ENCODE measurements around the gene ADAMTS6.
"Not testable (repeated sequence)": the region's sequence is repeated elsewhere in the genome, so short reads cannot be mapped to it uniquely, and the experiment has no call there.

Gene ADAMTS6

GRCh38 chr5:65327582-65327981 lies 154.1 kb downstream of the ADAMTS6 start:
- TF ChIP-seq CTCF (IDR thresholded peaks at IDR 0.05; ENCODE audit: low read depth, low read length, poor library complexity, severe bottlenecking) = no peak
- no peak for TF ChIP-seq EZH2phosphoT487 (IDR thresholded peaks at IDR 0.05; ENCODE audit: borderline replicate concordance, low read length)
- H3F3A ChIP-seq (ENCODE audit: control insufficient read depth, insufficient read depth) = no peaks in the 10 kb centered on the region
- no peaks in the 10 kb centered on the region for H3K36me3 ChIP-seq (ENCODE audit: control insufficient read depth, low read length)
- H3K4me2 ChIP-seq (ENCODE audit: low read length) = no peak overlapping the region
- H3K4me3 ChIP-seq (ENCODE audit: low read length) = no peak overlapping the region
- H3K9me3 ChIP-seq (ENCODE audit: control insufficient read depth, insufficient read depth, low read length) = no peaks in the 10 kb centered on the region
- H3K27me3 ChIP-seq (ENCODE audit: control insufficient read depth, low read length) = no peaks in the 10 kb centered on the region; the same call in 1 of the 2 replicates
- no peaks in the 10 kb centered on the region for H4K20me1 ChIP-seq (ENCODE audit: control insufficient read depth, insufficient read depth, low read depth, low read length)
- H3K79me2 ChIP-seq (ENCODE audit: control insufficient read depth, low read length) = no peaks in the 10 kb centered on the region
- no peak overlapping the region for H3K27ac ChIP-seq (ENCODE audit: low read depth, low read length)
- no peaks in the 10 kb centered on the region for H3K9me2 ChIP-seq (replicated peaks; ENCODE audit: control insufficient read depth, low read length)
- H3K4me1 ChIP-seq (ENCODE audit: control insufficient read depth, low read length) = no peaks in the 10 kb centered on the region

GRCh38 chr5:65326922-65327321 lies 154.8 kb downstream of the ADAMTS6 start:
- Histone ChIP-seq H3K4me1 (ENCODE audit: control insufficient read depth, low read length) (no peaks in the 10 kb centered on the region), H3K36me3 (ENCODE audit: control insufficient read depth, low read length) (no peaks in the 10 kb centered on the region), H3K9me2 (replicated peaks; ENCODE audit: control insufficient read depth, low read length) (no peaks in the 10 kb centered on the region), H3K79me2 (ENCODE audit: control insufficient read depth, low read length) (no peaks in the 10 kb centered on the region), H4K20me1 (ENCODE audit: control insufficient read depth, insufficient read depth, low read depth, low read length) (no peaks in the 10 kb centered on the region), H3F3A (ENCODE audit: control insufficient read depth, insufficient read depth) (no peaks in the 10 kb centered on the region), H3K27me3 (ENCODE audit: control insufficient read depth, low read length) (no peaks in the 10 kb centered on the region; the same call in 1 of the 2 replicates), H3K4me3 (ENCODE audit: low read length) (no peak overlapping the region), H3K27ac (ENCODE audit: low read depth, low read length) (no peak overlapping the region), H3K9me3 (ENCODE audit: control insufficient read depth, insufficient read depth, low read length) (no peaks in the 10 kb centered on the region), H3K4me2 (ENCODE audit: low read length) (no peak overlapping the region)
- no peak for TF ChIP-seq CTCF (IDR thresholded peaks at IDR 0.05; ENCODE audit: low read depth, low read length, poor library complexity, severe bottlenecking)
- TF ChIP-seq EZH2phosphoT487 (IDR thresholded peaks at IDR 0.05; ENCODE audit: borderline replicate concordance, low read length) = no peak

- H3K4me3 ChIP-seq (ENCODE audit: low read length) = no peak overlapping the region
- H4K20me1 ChIP-seq (ENCODE audit: control insufficient read depth, insufficient read depth, low read depth, low read length) = no peaks in the 10 kb centered on the region
- H3F3A ChIP-seq (ENCODE audit: control insufficient read depth, insufficient read depth) = no peaks in the 10 kb centered on the region
- no peaks in the 10 kb centered on the region for H3K79me2 ChIP-seq (ENCODE audit: control insufficient read depth, low read length)
- H3K27ac ChIP-seq (ENCODE audit: low read depth, low read length) = no peak overlapping the region
- H3K27me3 ChIP-seq (ENCODE audit: control insufficient read depth, low read length) = no peaks in the 10 kb centered on the region; the same call in 1 of the 2 replicates
- no peaks in the 10 kb centered on the region for H3K9me3 ChIP-seq (ENCODE audit: control insufficient read depth, insufficient read depth, low read length)
- no peaks in the 10 kb centered on the region for H3K9me2 ChIP-seq (replicated peaks; ENCODE audit: control insufficient read depth, low read length)
- TF ChIP-seq EZH2phosphoT487 (IDR thresholded peaks at IDR 0.05; ENCODE audit: borderline replicate concordance, low read length) (no peak), CTCF (IDR thresholded peaks at IDR 0.05; ENCODE audit: low read depth, low read length, poor library complexity, severe bottlenecking) (no peak)
- H3K4me1 ChIP-seq (ENCODE audit: control insufficient read depth, low read length) = no peaks in the 10 kb centered on the region
- no peak overlapping the region for H3K4me2 ChIP-seq (ENCODE audit: low read length)
- no peaks in the 10 kb centered on the region for H3K36me3 ChIP-seq (ENCODE audit: control insufficient read depth, low read length)
Observed at GRCh38 chr5:65324226-65324625, 157.5 kb downstream of the ADAMTS6 start.

GRCh38 chr5:65320704-65321103 lies 161.0 kb downstream of the ADAMTS6 start:
- H3K4me2 ChIP-seq (ENCODE audit: low read length); H3K9me2 ChIP-seq (replicated peaks; ENCODE audit: control insufficient read depth, low read length): not testable (repeated sequence)

More at GRCh38 chr5:65320704-65321103, 161.0 kb downstream of the ADAMTS6 start:
- not testable (repeated sequence) for H3K36me3 ChIP-seq (ENCODE audit: control insufficient read depth, low read length); H3F3A ChIP-seq (ENCODE audit: control insufficient read depth, insufficient read depth); H3K4me3 ChIP-seq (ENCODE audit: low read length); H3K9me3 ChIP-seq (ENCODE audit: control insufficient read depth, insufficient read depth, low read length); H4K20me1 ChIP-seq (ENCODE audit: control insufficient read depth, insufficient read depth, low read depth, low read length); H3K4me1 ChIP-seq (ENCODE audit: control insufficient read depth, low read length); H3K27ac ChIP-seq (ENCODE audit: low read depth, low read length); H3K79me2 ChIP-seq (ENCODE audit: control insufficient read depth, low read length); H3K27me3 ChIP-seq (ENCODE audit: control insufficient read depth, low read length)
